Panc1 (cell line): Measurements from ENCODE around the gene MYO1B.

Experiments
- POLR2AphosphoS5 ChIP-seq: IDR thresholded peaks from 2 replicates; pipeline ENCODE4 v1.6.1; 2012; ENCODE audit warnings: mild to moderate bottlenecking, low read depth, low read length, moderate library complexity
- TCF7L2 ChIP-seq: IDR thresholded peaks from 2 replicates; pipeline ENCODE4 v1.6.1; 2011; ENCODE audit warnings: mild to moderate bottlenecking, low read depth, low read length, inconsistent platforms
- TF ChIP-seq, protein P1 (sequence below): fragments of 450-650 bp; IDR thresholded peaks from 2 replicates; pipeline ENCODE4 v1.5.1; 2017; ENCODE audit warnings: mild to moderate bottlenecking

DNA sequence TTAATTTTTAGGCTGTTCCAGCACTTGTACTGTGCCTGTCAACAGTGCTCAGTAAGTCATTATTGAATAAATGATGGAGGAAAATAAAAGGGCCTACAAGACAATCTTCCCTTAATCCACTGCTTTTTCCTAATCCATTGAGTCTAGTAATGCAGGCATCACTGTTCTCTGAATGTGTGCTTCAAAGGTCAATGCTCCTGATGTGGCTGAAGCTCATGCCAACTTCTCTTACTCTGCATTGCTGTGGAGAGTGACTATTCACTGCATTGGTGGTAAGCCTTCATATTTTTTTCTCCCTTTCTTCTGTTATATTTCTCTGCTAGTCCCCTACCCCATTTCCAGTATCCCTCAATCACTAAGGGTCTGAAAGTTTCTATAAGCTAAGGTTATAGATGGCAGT lies 31.9 kb upstream of the MYO1B start:
- TF ChIP-seq, protein P1, sequence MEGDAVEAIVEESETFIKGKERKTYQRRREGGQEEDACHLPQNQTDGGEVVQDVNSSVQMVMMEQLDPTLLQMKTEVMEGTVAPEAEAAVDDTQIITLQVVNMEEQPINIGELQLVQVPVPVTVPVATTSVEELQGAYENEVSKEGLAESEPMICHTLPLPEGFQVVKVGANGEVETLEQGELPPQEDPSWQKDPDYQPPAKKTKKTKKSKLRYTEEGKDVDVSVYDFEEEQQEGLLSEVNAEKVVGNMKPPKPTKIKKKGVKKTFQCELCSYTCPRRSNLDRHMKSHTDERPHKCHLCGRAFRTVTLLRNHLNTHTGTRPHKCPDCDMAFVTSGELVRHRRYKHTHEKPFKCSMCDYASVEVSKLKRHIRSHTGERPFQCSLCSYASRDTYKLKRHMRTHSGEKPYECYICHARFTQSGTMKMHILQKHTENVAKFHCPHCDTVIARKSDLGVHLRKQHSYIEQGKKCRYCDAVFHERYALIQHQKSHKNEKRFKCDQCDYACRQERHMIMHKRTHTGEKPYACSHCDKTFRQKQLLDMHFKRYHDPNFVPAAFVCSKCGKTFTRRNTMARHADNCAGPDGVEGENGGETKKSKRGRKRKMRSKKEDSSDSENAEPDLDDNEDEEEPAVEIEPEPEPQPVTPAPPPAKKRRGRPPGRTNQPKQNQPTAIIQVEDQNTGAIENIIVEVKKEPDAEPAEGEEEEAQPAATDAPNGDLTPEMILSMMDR = no peak
- TF ChIP-seq TCF7L2 (no peak), POLR2AphosphoS5 (no peak)
